Glomerular visceral epithelial cell (primary cell): ENCODE results near the gene SPATA33.

Experiments
- DNase-seq: peaks from one replicate; pipeline ENCODE4 v3.0.0-alpha.2; 2016; ENCODE audit errors: extremely low spot score

Gene SPATA33

GRCh38 chr16:89657442-89658220, at the start of gene SPATA33, which contains the start of gene CHMP1A:
TSS of gene SPATA33 (plus strand) at chr16:89657836. CDS start at chr16:89657912, 76 bp downstream.
TSS of gene CHMP1A (minus strand) at chr16:89657708. CDS start at chr16:89657588, 120 bp downstream.
- peak; percentile 86 for DNase-seq

- DNase-seq, result no peak
Observed at GRCh38 chr16:89607937-89608740, 49.5 kb upstream of the SPATA33 start.

- DNase-seq, result no peak
Observed at GRCh38 chr16:89610108-89610453, 47.6 kb upstream of the SPATA33 start.

DNA sequence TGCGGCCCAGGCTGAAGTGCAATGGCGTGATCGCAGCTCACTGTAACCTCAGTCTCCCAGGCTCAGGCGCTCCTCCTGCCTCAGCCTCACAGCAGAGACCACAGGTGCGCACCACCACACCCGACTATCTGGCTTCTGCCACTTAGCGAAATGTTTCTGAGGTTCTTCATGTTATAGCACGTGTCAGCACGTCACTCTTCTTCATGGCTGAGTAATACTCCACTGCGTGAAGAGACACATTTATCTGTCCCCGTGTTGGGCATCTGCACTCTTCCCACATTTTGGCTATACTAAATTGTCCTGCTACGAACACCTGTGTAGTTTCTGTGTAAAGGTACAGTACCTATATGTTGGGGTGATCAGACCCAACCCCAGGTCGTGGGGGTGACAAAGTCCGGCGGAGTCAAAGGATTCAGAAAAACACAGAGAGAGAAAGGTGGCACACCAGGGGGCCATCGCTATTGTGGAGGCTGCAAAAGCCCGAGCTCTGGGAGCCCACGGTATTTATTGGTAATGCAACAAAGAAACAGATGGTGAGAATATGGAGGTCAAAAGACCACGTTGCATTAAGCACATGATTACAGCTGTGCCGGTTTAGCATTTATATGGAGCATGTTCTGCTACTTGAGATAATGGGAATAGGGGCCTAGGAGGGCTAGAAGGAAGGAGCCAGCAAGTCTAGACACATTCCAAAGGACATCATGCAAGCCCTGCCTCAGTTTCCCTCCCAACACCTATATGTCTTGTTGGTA, 45.0 kb upstream of the SPATA33 start:
- DNase-seq, result no peak

GRCh38 chr16:89613231-89613953, 44.2 kb upstream of the SPATA33 start, which contains the start of gene DPEP1:
TSS of gene DPEP1 (plus strand) at chr16:89613642. CDS start at chr16:89630411, 16,769 bp downstream.
- DNase-seq, result peak; percentile 48

GRCh38 chr16:89613954-89614459, 43.6 kb upstream of the SPATA33 start:
- no peak for DNase-seq

GRCh38 chr16:89615176-89615575, 42.5 kb upstream of the SPATA33 start:
- DNase-seq, result no peak

GRCh38 chr16:89615596-89616090, 42.0 kb upstream of the SPATA33 start:
- no peak for DNase-seq

- no peak for DNase-seq
Observed at GRCh38 chr16:89616623-89617022, 41.0 kb upstream of the SPATA33 start.

GRCh38 chr16:89617036-89617435, 40.6 kb upstream of the SPATA33 start:
- DNase-seq, result no peak

- peak; percentile 66 for DNase-seq
Observed at GRCh38 chr16:89618109-89618998, 39.3 kb upstream of the SPATA33 start.

DNA sequence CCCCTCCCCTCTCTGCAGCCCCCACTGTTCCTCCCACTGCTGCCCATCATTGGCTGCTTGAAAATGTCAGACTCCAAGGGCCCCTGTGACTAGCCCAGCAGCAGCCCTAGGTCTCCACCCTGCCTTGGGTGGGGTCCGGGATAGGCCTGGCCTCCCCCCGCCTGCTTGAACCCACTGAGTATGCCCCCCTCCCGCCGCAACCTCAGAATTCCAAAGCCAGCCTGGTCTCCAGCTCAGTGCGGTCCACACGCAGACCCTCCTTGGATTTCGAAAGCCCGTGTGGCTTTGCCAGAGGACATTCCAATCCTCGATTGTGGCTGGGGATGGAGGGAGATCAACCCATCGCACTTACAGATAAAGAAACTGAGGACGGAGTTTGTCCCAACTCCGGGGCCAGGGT, 37.8 kb upstream of the SPATA33 start:
- DNase-seq, result no peak

DNA sequence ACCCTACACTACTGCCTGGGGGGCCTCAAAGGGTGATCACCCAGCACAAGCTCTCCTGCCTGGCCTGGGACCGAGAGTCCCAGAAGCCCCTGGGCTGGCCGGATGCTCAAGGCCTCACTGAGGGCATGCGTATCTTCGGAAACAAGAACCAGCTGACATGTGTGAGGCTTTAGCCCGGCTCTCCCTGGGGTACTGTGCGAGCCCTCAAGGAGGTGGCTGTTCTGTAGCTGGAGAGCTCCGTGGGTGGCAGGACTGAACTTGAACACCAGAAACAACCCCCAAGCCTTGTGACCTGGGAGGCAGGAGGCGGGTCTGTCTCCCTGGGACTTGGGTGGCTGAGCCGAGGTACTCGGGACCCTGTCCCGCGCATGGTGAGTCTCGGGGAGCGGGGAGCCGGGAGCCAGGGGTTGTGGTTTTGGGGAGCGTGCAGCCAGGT, 37.2 kb upstream of the SPATA33 start:
- no peak for DNase-seq

- DNase-seq, result no peak
Observed at GRCh38 chr16:89621136-89621697, 36.4 kb upstream of the SPATA33 start.

GRCh38 chr16:89621698-89622409, 35.8 kb upstream of the SPATA33 start:
- no peak for DNase-seq

- DNase-seq, result peak; percentile 31
Observed at GRCh38 chr16:89623511-89624261, 34.0 kb upstream of the SPATA33 start.

- no peak for DNase-seq
Observed at GRCh38 chr16:89624777-89625761, 32.6 kb upstream of the SPATA33 start.
